Omental fat pad (tissue), 4 donors: ENCODE results near the gene MYL3. TPM values are rescaled to one million over a fixed set of nuclear protein-coding genes. Genes with fewer than 3 reads are reported as not detected.

ENCODE experiments used
- ATAC-seq: fragments of 150-250 bp; one replicate; pipeline ENCODE4 v1.9.1; 2016; ENCODE audit warnings: mild to moderate bottlenecking, moderate library complexity; ENCODE audit not compliant: low FRiP score
- DNase-seq: peaks from one replicate; pipeline ENCODE4 v3.0.0-alpha.2; 2019; ENCODE audit warnings: low spot score
- total RNA-seq, 4 donors: library from RNA; depleted of rRNA; stranded (reverse); fragments of >200 nt; gene quantifications; one replicate each; pipeline ENCODE4 v1.1.0, GENCODE V29; 2016
- TF ChIP-seq, protein P1 (sequence below), 3 donors: fragments of 450-650 bp; IDR thresholded peaks; one replicate each; pipeline ENCODE4 v1.5.1; 2016 to 2017; ENCODE audit warnings: antibody characterized with exemption in 3 of 3, mild to moderate bottlenecking in 3 of 3, moderate library complexity in 2 of 3

The MYL3 gene
- total RNA-seq, 4 donors from 2014 or later = 3.9 to 11.7 (median 5.0) TPM

DNA sequence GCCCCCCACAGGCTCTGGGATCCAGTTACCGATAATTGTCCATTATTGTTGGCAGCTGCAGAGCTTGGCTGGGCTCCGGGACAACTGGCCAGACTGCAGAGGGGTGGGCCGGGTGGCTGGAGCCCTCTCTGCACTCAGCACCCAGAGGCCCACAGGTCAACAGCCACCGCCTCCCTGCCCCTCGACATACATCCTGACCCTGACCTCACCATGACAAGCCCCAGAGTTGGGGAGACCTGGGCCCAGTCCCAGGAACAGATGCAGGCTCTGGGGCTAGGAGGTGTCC, 36.7 kb upstream of the MYL3 start:
- no peak for ATAC-seq
- TF ChIP-seq, protein P1, sequence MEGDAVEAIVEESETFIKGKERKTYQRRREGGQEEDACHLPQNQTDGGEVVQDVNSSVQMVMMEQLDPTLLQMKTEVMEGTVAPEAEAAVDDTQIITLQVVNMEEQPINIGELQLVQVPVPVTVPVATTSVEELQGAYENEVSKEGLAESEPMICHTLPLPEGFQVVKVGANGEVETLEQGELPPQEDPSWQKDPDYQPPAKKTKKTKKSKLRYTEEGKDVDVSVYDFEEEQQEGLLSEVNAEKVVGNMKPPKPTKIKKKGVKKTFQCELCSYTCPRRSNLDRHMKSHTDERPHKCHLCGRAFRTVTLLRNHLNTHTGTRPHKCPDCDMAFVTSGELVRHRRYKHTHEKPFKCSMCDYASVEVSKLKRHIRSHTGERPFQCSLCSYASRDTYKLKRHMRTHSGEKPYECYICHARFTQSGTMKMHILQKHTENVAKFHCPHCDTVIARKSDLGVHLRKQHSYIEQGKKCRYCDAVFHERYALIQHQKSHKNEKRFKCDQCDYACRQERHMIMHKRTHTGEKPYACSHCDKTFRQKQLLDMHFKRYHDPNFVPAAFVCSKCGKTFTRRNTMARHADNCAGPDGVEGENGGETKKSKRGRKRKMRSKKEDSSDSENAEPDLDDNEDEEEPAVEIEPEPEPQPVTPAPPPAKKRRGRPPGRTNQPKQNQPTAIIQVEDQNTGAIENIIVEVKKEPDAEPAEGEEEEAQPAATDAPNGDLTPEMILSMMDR (IDR thresholded peaks at IDR 0.05) = no peak
- no peak for DNase-seq

DNA sequence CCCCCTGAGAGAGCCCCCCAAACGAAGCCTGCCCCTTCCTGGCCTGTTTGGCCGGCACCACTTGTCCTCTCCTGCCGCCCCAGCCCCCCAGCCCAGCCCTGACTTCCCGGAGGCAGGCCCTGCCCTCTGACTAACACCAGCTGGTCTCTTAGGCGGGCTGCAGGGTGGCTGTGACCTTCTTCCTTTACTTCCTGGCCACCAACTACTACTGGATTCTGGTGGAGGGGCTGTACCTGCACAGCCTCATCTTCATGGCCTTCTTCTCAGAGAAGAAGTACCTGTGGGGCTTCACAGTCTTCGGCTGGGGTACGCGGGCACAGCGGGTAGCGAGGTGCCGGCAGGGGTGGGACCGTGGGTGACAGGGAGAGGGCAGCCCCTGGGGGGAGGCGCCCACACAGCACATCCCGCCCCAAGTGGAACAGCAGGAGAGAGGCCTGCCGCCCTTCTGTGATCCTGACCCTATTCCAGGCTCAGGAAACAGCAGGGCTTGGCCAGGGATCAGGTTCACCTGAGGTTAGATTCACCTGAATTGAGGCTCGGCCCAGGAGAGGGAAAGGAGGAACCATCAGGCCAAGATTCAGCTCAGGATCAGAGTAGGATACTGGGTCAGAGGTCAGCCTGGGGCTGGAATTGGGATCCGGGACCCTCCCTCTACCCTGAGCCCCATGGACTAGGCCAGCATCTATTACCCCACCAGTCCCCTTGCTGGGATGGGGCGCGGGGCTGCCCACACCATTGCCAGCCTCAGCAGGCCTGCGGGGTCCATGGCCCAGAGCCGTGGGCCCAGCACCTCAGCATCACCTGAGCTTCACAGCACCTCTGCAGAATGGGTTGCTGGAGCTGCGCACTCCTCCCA, 36.1 kb upstream of the MYL3 start:
- ATAC-seq (no peak), DNase-seq (no peak)
- TF ChIP-seq, protein P1 (IDR thresholded peaks at IDR 0.05) = no peak

DNA sequence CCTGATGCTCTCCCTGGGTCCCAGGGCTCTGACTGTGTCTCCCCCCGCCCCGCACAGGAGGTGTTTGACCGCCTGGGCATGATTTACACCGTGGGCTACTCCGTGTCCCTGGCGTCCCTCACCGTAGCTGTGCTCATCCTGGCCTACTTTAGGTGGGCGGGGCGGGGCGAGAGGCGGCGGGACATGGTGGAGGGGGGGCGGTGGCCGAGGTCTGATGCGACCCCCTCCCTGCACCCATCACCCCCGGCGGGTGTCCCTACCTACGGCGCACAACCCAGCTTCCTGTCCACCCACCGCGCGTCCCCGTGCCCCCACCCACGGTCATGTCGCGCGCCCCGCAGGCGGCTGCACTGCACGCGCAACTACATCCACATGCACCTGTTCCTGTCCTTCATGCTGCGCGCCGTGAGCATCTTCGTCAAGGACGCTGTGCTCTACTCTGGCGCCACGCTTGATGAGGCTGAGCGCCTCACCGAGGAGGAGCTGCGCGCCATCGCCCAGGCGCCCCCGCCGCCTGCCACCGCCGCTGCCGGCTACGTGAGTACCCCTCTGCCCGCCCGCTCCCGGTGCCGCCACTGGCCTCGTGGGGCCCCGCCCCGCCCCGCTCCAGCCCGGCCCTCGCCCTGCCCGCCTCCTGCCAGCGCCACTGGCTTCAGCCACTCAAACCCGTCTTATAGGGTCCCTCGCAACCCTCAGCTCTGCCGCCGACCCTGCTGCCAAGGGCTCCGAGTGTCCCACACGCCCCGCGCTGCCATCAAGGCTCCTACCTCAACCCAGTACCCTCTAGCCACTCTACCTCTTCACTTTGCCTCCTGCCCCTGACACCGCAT, 35.3 kb upstream of the MYL3 start:
- TF ChIP-seq, protein P1 (IDR thresholded peaks at IDR 0.05) = no peak
- no peak for ATAC-seq
- no peak for DNase-seq

DNA sequence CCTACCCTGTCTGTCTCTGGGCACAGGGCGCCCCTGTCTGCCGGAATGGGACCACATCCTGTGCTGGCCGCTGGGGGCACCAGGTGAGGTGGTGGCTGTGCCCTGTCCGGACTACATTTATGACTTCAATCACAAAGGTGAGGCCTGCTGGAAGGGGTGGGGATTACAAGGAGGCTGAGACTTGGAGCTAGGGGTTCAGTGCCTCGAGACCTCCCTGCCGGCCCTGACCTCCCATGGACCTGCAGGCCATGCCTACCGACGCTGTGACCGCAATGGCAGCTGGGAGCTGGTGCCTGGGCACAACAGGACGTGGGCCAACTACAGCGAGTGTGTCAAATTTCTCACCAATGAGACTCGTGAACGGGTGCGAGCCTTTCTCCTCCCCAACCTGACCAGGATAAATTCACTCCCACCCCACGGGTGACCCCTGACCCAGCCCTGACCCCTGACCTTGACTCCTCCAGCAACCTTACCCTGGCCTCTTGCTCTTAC, 34.6 kb upstream of the MYL3 start:
- TF ChIP-seq, protein P1 (IDR thresholded peaks at IDR 0.05) = no peak
- DNase-seq (no peak), ATAC-seq (no peak)

DNA sequence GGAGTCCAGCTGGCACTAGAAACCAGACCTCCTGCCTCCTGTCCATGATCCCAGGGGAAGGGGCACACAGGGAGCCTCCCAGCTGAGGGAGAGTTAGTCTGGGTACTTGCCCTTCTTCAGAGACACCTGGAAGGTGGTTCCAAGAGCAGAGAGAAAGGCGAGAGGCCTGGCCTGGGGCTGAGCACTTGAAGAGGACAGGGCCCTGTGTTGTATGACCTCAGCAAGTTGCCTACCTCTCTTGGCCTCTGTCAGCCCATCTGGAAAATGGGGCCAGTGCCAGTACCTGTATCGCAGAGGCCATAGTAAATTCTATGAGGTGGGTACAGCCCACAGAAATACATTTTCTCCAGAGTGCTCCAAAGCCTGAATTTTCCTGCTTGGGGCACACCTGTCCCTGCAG, 33.8 kb upstream of the MYL3 start:
- TF ChIP-seq, protein P1 (IDR thresholded peaks at IDR 0.05) = no peak
- no peak for ATAC-seq
- no peak for DNase-seq

DNA sequence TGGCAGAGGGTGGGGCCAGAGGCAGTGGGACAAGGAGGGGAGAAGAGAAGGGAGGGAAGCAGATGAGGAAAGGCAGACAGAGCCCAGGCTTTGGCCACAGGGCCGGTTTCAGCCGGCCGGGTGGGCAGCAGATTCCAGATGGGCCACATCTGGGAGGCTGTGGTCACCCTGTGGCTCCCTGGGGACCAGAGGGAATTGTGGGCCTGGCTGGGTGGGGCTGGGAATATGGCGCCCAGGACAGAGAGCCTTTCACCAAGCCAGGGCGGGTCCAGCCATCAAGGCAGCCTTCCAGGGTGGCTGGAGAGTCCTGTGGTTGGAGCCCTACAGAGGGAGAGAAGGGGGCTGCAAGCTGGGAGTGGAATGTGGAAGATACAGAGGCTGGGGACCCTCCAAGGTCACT, 33.1 kb upstream of the MYL3 start:
- TF ChIP-seq, protein P1 (IDR thresholded peaks at IDR 0.05) = no peak
- DNase-seq (no peak), ATAC-seq (no peak)
